ENCODE results near the gene PACSIN1.

PACSIN1 gene

DNA sequence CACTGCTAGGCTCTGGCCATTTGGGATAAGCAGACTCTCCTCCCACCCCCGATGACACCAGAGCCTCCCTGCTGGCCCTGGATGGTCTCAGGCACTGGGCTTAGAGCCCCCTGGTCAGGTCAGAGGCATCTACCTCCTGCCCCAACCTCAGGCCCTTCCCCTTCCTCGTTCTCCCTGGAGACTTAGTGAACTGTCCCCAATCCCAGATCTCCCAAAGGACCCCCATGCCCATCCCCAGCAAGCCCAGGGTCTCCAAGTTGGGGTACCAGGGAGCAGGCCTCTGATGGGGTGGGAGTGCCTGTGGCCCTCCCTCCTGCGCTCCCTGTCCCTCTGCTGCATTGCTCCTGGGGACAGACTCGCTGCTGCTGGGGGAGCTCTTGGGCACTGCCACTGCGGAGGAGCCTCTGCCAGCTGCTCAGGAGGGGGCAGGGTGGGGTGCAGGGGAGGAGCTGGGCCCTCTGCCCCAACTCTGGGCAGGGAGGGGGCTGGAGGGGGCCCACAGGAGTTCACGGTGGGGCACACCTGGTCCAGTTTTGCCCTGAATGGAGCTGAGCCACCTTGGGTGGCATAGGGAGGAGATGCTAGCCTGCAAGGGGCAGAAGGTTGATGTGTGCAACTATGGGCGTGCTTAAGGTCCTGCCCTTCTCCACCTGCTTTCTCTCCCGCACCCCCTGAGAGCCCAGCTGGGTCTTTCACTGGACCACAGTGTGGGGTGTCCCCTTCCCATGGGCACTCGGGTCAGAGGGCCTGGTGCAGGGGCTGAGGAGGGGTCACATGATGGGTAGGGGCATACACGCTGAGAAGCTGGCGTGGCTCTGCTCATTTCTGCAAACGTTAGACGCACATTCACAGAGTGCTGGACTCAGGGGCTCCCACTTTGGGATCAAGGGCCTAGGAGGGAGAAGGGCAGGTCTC lies 49.9 kb downstream of the PACSIN1 start:
- FAIRE-seq = no peak

DNA sequence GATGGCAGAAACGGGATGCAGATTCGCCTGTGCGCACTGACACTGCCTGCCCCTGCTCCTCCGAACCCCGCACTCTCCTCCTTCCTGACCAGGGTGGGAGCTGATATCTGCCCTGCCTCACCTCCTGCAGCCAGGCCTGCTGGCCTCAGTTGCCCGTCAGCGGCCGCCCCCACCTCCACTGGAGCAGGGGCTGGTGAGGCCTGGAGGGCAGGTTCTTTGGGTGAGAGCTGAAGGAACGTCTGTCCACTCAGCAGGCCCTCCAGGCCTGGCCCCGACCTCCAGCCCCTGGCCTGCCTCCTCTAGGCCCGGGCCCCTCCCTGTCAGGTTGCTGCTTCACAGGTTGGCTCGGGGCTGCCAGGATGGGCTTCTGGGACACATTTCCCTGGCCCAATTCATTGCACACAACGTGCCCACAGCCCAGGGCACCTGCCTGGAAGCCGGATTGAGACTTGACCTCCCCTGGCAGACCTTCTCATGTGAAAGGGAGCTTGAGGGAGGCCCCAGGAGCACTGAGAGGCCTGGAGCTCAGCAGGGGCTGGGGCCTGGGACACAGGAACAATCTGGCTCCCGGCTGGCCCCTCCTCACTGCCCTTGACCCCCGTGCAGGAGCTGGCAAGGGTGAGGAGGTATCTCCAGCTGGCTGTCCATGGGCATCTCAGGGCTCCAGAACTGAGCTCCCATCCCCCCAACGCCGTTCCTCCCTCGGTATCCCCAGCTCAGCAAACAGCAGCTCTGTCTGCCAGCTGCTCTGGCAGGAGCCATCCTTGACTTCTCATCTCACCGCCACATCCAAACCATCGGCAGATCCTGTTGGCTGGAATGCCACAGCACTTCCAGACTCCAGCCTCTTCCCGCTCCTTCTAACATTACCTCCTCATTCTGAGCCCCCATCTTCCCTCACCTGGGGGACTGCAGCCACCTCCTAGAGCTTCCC lies 50.8 kb downstream of the PACSIN1 start:
- no peak for FAIRE-seq

DNA sequence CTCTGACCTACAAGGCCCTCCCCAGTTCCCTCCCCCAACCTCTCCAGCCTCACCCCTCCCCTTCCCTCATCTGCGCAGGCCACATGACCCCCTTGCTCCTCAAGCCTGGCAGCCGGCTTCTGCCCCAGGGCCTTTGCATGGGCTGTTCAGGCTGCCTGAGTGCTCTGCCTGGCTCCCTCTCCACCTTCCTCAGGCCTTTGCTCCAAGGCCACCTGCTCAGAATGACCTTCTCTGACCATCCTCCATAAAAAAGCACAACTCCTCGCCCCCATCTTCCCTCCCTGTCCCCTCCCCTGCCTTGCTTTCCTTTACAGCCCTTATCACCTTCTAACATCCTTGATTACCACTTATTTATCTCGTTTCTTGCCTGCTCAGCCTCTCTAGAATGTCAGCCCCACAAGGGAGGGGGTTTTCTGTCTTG lies 51.6 kb downstream of the PACSIN1 start:
- FAIRE-seq = no peak

DNA sequence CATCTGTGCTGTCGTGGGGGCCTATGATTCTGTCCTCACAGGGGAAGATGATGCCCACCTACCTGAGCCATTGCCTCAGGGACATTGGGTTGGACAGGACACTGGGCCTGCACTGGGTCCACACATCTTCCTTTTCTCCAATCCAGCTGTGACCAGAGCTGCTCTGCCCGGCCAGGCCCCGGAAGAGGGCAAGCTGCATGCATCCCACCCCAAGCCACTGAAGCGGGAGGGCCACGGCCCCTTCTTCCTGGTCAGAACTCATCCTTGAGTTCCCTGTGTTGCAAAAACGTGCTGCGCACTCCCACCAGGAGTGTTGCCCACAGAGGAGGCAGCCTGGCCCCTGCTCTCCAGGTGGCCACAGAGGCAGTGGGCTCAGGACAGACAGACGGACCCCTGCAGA lies 52.1 kb downstream of the PACSIN1 start:
- no peak for FAIRE-seq

DNA sequence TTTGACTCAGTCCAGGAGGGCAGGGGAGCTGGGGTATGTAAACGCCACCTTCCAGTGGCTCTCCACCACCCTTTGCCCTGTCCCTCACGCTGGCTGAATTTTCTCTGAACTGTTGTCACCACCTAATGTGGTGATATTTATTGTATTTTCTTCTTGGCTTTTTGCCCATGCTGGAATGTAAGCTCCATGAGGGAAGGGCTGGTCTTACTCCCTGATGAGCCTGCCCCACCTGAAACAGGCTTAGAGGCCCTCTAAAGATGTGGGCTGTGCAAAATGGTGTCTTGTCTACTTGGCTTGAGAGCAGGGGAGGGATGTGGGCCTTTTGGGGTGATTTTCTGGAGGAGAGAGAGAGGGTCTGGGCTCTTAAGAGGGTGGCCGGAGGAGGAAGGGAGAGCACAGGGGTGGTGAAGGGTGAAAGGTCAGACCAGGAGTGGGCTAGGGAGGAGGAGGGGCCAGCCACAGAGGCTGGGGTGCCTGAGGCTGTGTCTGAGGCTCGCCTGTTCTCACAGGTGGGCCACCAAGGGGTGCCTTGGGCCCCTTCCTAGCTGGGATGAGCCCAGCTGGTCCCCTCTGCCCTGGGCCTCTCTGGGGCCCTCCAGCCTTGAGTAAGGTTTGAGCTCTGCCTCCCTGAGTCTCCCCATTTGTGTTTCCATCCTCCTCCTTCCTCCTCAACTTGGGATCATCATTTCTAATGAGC lies 52.9 kb downstream of the PACSIN1 start:
- FAIRE-seq = no peak

DNA sequence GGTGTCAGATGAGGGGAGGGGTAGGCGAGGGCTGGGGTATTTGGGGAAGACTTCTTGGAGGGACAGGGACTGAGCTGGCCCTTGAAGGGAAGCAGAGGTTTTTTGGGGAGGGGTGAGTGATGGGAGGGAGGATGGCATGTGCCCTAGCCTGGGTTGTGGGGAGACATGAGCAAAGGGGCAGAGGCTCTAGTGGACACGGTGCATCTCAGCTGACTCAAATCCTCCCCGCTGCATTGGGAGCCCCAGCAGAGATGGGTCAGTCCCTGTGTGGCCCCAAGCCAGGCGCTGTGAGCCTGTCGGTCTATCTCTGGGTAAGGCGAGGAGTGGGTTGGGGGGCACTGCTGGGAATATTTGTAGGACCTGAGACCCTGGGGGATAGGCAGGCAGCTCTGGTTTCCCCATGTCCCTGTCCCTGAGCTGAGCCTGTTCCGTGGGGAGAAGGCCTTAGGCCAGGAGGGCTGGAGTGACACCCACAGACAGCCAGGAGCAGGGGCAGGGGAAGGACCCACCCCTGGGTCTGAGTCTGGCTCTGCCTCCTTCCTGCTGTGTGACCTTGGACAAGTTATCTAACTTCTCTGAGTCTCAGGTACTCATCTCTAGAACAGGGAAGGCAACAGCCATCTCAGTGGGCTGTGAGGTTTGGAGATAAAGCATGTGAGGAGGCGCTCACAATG lies 54.2 kb downstream of the PACSIN1 start:
- no peak for FAIRE-seq

DNA sequence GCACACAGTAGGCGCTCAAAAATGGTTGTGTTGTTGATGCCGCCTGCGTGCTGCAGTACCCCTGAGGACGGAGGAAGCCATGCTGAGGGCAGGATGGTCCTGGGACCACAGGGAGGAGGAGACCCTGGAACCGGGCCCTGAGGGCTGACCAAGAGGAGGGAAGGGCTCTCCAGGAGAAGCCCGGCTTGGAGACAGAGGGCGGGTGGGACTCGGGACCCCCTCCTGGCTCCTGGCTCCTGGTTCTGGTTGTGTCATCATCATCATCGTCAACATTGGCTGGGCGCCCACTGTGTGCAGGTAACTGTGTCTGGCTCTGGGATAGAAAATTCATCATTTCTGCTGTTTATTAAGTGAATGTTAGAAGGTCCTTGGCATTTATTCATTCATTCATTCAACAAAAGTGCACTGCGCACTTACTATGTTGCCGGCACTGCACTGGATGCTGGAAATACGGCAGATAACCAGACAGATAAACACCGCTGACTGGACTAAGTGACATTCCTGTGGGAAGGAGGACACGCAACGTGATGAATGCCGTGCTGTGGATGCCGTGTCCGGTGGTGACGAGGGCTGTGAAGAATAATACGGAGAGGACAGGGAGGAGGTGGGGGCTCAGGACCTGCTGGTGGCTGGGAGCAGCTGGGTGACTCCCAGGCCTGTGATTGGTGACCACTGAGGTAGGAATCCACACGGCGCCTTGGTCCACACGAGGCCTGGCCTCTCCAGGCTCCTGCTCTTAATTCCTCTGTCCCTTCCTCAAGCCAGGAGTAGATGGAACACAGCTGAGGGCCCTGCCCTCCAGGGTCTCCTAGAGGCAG lies 55.0 kb downstream of the PACSIN1 start:
- FAIRE-seq = no peak

DNA sequence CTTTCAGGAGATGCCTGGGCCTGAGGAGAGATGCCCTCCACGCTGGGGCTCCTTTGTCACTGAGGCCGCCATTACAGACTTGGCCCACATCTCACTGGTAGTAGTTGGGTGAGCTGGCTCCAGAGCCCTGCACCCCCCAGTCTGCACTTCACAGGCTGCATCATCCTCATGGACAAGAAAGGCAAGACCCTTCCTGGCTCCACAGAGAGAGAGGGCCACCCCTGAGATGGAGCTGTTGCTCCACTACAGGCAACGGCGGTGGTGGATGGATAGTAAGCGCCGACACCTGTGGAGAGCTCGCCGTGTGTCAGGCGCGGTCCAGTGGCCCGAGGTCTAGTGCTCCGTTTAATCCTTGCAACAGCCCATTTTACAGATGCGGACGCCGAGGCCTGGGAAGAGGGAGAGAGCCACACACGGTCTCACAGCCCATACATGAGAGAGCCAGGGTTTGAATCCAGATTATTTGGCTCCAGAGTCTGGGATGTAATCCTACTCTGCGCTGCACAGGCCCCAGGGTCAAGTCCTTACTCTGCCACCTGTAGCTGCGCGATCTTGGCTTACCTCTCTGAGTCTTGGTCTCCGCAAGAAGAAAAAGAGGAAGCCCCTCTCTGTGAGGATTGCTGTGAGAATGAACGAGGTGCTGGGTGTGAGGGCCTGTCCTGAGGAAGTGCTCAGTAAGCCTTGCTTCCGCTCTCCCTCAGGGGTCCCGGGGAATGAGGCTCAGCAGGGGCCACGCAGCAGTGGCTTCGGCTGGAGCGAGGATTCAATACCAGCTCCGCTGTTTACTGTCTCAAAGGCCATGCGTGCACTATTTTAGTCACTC lies 55.8 kb downstream of the PACSIN1 start:
- no peak for FAIRE-seq

DNA sequence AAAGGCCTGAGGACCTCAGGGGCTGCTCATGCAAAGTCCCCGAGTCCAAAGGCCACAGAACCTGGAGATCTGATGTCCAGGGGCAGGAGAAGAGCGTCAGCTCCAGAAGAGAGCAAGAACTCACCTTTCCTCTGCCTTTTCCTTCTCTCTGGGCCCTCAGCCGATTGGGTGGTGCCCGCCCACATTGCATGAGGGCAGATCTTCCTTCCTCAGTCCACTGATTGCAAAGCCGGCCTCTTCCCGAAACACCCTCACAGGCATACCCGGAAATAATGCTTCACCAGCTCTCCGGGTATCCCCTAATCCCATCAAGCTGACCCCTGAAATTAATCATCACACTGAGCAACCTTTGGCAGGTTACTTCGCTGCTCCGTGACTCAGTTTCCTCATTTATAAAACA lies 56.9 kb downstream of the PACSIN1 start:
- FAIRE-seq = no peak

DNA sequence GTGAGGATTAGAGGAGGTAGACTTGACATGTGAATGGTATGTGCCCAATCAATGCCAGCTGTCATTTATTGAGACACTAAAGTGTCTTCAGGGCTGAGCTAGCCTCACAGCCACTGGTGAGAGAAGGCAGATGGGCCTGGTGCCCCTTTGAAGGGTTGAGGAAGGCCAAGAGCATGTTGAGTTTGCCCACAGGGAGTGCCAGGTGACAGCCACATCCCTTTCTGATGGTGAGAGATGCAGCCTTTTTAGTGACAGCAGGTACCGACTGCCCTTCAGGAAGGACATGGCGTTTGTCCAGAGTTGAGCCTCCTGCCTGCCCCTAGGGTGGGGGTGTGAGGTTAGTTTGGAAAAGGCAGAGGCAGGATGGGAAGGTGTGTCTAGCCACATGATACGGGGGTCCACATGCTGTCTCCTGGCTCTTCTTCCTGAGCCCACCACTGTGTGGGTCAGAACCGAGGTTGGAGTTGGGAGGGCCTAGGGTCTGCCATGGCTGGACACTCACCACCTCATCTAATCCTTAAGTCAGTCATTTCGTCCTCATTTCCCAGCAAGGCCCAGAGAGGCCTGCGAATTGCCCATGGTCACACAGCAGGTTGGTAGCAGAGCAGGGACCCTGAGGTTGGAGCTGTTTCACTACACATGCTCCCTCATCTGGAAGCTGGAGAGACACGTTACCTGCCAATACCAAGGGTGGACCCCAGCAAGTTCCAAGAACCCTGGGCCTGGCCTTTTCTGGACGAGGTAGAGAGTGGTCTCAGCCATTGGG lies 57.7 kb downstream of the PACSIN1 start:
- no peak for FAIRE-seq

DNA sequence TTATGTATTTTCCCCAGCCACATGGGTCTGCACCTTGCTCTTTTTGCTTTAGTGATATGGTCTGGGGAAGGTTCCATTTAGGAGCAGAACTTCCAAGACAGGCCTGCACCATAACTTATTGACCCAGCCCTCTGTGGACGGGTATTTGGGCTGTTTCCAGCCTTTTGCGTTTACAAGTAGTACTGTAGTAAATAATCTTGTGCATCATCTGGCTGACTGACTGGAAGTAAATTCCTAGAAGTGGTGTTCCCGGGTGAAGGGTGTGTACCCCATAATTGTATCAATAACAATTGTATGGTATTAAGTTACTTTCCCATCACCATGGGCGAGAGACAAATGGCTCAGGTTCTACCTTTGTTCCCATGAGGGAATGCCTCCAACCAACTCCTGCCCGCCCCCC lies 58.6 kb downstream of the PACSIN1 start:
- FAIRE-seq = no peak

DNA sequence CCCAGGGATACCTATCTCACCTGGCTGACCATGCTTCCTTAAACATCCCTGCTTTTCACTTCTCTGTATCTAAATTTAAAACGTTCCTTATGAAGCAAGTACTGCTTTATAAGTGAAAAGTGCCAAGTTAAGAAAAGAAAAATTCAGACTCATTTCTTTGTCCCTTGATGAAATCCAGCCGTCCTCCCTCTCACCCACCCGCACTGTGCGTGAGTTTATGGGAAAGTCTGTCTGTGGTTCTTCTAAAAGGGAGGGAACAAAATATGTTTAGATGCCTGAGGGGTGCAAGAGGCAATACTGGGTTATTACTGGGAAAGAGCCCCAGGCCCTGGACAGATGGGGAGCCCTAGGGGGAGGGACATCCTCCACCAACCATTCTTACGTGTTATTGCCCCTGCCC lies 59.1 kb downstream of the PACSIN1 start:
- no peak for FAIRE-seq

DNA sequence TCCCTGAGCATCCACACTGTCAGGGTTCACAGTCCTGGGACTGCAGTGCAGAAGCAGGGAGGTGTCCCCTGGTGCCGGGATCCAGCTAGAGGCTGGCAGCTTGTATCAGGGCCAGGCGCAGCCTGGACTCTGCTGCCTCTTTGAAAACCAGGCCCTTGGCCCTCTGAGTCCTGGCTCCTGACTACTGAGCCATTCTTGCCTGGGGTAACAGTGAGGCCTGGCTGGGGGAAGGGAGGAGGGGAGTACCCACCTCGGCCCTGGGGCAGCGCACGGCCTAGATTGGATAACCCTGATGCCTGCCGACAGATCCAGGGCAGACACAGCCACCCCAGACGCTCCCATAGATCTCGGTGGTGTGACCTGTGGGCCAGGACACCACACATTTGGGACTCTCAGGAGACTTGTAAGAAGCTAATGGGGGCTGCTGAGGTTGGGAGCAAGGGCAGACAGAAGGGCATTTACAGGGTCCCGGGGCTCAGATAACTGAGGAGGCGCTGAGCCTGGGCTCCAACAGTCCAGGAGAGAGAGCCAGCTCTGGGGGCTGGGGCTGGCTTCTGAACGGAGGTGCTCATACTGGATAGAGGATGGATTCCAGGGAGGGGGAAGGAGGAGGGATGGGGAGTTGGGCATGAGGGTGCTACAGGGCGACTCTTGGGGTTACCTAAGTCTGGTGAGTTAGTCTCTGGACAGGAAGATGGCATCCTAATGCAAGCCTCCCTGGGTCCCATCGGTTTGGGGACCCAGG lies 59.7 kb downstream of the PACSIN1 start:
- no peak for FAIRE-seq

DNA sequence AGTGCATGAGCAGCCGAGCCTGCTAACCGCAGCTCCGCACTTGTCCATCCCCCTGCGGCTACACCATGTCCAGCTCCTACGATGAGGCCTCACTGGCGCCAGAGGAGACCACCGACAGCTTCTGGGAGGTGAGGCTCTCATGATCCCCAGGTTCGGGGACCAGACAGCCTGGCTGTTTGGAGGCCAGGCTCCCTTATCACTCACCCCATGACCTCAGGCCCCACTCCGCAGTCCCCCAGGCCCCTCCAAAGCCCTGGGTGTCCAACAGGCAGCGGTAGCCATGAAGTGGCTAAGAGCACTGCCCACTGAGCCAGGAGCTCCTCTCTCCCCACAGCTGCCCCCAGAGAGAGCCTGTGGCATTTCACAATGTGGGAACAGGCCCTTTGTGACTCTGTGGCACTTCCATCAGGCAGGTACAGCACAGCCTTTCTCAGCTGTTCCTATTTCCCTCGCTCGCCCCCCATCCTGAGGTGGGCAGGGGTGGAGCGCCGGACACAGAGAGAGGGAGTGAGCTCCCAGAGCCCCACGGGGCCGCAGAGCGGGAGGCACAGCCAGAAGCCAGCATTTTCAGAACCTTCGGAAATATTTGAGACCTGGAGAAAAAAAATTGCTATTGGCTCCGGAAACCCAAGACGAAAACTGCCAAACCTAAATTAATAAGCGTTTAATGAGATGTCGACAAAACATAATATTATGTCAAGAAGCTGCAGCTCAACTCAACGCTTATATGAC lies 60.5 kb downstream of the PACSIN1 start:
- no peak for FAIRE-seq

DNA sequence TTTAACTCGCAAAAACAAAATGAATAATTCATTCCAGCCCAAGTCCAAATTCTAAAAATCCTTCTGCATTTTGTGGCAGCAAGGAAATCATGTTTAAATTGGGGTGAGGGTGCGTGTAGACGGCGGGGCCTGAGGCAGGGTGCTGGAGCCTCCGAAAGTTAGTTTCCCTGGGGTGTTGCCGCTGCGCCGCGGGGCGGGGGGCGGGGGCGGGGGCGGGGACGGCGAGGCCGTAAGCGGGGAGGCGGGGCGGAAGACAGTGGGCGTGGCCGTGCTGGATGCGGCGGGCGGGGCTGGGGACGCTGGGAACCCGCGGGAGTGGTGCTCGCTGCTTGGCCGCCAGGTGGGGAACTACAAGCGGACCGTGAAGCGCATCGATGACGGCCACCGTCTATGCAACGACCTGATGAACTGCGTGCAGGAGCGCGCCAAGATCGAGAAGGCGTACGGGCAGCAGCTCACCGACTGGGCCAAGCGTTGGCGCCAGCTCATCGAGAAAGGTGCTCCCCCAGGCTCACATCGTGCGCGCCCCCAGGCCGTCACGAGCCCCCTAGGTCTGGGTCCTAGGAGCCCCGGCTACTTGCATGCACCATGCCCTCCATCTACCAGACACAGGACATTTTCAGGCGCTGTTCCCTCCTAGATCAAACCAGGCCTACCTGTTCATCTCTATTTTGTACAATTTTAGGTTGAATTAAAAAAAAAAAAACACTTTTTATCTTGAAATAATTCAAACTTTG lies 61.3 kb downstream of the PACSIN1 start:
- FAIRE-seq = no peak

DNA sequence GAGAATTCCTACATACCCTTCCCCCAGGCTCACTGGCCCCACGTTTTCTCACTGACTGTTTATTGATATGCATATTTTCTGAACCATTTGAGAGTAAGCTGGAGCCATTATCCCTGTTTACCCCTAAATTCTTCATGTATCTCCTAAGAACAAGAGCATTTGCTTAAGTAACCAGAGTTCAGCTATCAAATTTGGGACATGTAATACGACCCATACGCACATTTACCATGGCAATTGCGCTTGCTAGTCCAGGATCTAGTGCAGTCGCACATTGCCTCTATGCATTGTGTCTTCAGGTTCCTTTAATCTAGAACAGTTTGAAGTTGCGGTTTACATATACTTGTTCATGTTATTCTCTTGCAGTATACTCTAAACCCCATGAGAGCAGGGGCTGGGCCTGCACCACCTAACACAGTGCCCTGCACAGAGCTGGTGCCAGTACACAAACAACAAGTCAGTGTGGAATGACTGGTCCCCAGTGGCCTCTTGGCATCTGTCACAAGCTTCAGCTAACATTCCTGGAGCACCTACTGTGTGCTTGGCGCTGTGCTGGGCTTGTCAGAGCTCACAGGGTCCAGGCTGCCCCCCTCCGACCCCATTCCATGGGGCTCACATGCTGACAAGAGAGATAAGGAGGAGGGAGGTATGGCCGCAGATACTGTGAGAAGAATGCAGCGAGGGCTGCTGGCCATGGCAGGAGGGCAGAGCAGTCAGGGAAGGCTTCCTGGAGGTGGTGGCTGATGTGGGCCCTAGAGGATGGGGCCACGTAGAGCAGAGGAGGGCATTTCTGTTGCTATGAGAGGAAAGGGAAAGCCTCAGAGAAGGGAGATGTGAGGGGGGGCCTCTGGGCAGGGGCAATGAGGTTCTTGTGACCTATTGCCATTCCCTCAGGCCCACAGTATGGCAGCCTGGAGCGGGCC lies 62.1 kb downstream of the PACSIN1 start:
- no peak for FAIRE-seq

All from G401.6 (cell line).